ENCODE results near the gene TNFRSF1A.

TNFRSF1A gene

DNA sequence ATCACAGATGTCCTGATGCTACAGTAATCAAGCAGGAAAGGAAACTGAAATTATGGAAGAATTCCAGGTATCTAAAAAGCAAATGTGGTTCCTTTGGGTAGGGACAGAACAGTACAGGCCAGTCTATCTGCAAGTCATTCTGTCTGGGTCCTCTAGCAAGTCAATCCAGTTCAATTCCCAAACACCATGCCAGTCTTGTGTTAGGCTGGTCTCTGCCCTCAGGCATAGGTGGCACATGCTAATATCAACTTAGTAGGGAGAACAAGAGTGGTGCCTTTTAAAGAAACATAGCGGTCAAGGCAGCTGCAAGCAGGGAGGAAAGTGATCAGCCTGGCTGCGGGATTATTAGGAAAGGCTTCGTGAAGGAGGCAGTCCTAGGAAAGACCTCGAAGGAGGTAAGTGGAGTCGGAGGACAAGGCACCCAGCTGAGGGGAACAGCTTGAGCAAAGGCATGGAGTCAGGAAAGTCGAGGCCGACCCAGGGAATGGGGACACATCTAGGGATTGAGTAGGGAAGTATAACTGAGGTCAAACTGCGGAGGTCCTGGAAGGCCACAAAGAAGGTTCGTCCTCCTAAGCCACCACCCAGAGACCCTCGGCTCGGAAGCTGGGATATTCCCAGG is 35.2 kb downstream of the TNFRSF1A start:
- TF ChIP-seq, protein P1, sequence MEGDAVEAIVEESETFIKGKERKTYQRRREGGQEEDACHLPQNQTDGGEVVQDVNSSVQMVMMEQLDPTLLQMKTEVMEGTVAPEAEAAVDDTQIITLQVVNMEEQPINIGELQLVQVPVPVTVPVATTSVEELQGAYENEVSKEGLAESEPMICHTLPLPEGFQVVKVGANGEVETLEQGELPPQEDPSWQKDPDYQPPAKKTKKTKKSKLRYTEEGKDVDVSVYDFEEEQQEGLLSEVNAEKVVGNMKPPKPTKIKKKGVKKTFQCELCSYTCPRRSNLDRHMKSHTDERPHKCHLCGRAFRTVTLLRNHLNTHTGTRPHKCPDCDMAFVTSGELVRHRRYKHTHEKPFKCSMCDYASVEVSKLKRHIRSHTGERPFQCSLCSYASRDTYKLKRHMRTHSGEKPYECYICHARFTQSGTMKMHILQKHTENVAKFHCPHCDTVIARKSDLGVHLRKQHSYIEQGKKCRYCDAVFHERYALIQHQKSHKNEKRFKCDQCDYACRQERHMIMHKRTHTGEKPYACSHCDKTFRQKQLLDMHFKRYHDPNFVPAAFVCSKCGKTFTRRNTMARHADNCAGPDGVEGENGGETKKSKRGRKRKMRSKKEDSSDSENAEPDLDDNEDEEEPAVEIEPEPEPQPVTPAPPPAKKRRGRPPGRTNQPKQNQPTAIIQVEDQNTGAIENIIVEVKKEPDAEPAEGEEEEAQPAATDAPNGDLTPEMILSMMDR (conservative IDR thresholded peaks at IDR 0.05; ENCODE audit: low read depth, low read length), result no peak
- H3K4me3 ChIP-seq (ENCODE audit: low read length), result no peak overlapping the region
- DNase-seq (ENCODE audit: low read depth), result no peak

DNA sequence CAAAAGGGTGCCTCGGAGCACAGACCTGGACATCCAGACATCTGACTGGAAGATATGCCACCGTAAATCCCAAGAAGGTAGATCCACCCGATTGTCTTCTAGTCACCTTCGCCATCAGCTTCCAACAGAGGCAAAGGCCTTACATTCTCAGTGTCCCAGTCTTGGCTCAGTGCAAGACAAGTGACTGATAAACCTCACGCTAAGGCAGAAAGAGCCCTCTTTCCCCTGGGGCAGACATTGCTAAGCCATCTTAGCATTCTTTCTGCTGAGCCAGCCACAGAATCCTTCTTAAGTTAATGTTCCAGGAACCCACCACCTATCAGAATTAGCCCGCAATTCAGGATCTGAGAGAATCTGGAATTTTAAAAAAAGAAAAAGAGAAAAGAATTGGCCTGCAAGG is 35.7 kb downstream of the TNFRSF1A start:
- no peak overlapping the region for H3K4me3 ChIP-seq (ENCODE audit: low read length)
- no peak for DNase-seq (ENCODE audit: low read depth)
- TF ChIP-seq, protein P1 (conservative IDR thresholded peaks at IDR 0.05; ENCODE audit: low read depth, low read length), result no peak

DNA sequence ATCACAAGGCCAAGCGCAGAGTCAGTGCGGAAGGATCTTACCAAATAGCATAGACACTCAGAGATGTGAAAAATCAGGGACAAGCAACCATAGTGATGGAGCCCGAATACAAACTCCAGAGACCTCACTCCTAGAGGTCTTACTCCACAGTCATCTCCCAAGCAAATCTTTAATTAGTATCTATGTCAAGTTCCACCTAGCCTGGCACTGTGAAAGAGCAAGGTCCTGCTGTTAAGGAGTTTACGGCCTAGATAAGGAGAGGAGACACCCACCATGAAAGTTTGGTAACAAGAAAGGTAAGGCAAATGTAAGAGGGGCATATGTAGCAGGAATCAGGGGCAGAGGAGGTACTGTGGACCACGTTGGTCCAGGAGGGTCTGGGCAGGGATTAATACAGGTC is 38.8 kb downstream of the TNFRSF1A start:
- TF ChIP-seq, protein P1 (conservative IDR thresholded peaks at IDR 0.05; ENCODE audit: low read depth, low read length), result no peak
- no peak overlapping the region for H3K4me3 ChIP-seq (ENCODE audit: low read length)
- DNase-seq (ENCODE audit: low read depth), result no peak

DNA sequence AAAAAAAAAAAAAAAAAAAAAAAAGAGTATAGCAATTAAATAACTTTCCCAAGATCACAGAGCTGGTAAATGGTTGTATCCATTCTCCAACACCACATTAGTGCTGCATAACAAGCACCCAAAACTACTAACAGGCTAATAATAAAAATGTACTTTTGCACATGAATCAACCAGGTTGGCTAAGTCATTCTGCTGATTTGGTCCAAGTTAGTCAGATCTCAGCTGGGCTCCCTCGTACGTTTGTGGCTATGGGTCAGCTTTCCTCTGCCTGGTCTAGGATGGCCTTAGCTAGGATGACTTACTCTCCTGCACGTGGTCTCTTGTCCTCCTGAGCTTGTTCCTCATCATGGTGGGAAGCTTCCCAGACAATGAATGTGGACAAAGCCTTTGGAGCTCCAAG is 39.3 kb downstream of the TNFRSF1A start:
- H3K4me3 ChIP-seq (ENCODE audit: low read length), result no peak overlapping the region
- TF ChIP-seq, protein P1 (conservative IDR thresholded peaks at IDR 0.05; ENCODE audit: low read depth, low read length), result no peak
- DNase-seq (ENCODE audit: low read depth), result no peak

DNA sequence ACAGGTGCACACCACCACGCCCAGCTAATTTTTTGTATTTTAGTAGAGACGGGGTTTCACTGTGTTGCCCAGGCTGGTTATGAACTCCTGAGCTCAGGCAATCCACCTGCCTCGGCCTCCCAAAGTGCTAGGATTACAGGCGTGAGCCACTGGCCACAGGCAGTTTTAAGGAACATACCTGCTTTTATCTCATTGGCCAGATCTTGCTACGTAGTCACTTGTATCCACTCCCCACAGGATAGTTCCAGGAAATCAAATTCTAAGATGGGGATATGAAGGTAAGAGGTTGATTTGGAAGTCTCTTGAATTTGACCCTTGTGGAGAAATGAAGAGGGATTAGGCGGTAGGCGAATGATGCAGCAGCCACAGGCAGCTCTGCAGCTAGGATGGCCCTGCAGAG is 40.2 kb downstream of the TNFRSF1A start:
- DNase-seq (ENCODE audit: low read depth), result no peak
- TF ChIP-seq, protein P1 (conservative IDR thresholded peaks at IDR 0.05; ENCODE audit: low read depth, low read length), result no peak
- no peak overlapping the region for H3K4me3 ChIP-seq (ENCODE audit: low read length)

DNA sequence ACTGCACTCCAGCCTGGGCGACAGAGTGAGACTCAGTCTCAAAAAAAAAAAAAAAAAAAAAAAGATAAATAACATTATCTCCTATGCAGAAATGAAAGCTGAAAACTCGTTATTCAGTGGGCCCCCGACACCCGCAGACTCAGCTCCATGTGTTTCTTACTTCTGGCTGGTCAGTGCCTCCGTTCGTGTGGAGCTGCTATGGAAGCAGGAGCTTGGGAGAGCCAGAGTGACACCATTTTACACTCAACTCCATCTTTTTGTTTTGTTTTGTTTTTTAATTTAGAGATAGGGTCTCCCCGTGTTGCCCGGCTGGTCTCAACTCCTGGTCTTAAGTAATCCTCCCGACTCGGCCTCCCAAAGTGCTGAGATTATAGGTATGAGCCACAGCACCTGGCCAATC is 44.7 kb downstream of the TNFRSF1A start:
- no peak for DNase-seq (ENCODE audit: low read depth)
- TF ChIP-seq, protein P1 (conservative IDR thresholded peaks at IDR 0.05; ENCODE audit: low read depth, low read length), result no peak
- no peak overlapping the region for H3K4me3 ChIP-seq (ENCODE audit: low read length)

DNA sequence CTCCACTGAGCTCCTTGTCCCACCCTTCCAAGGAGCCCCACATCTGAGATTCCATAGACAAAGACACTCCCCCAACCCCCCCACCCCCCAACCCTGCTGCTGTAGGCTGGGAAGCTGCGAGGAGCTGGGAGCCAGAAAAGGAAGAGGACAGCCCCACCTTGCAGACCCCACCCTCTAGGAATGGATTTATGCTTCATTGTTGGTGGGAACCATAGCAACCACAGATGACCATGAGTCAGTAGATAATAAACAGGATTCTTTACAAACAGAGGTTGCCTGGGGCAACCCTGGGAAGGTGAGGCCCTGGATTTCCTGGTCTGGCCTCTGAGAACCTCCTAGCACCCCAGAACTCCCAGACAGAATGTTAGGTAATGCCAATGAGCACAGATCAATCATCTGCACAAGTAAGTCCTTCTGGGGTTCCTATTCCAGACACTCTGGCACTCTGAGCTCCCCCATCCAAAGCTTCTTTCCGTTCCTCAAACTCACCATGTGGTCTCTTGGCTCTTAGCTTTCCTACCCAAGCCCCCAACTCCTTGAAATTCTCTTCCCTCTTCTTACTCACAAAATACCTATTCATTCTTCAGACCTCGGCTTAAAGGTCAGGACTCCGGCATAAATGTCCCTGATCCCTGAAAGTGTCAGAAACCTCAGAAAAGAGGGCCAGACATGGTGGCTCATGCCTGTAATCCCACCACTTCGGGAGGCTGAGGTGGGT is 46.6 kb downstream of the TNFRSF1A start:
- TF ChIP-seq, protein P1 (conservative IDR thresholded peaks at IDR 0.05; ENCODE audit: low read depth, low read length), result no peak
- no peak overlapping the region for H3K4me3 ChIP-seq (ENCODE audit: low read length)
- DNase-seq (ENCODE audit: low read depth), result peak; percentile 88

Data from retinal pigment epithelial cell (primary cell).